MG63 (cell line): ENCODE measurements around the gene TPST1. TPM values are rescaled to one million over a fixed set of nuclear protein-coding genes. Genes with fewer than 3 reads are reported as not detected.

Experiments used
- DNase-seq: peaks from one replicate; pipeline ENCODE4 v3.0.0-alpha.2; 2020
- H3K27me3 ChIP-seq: fragments of 250-450 bp; sonication (Bioruptor Pico); 2 replicates; pipeline ENCODE4 v1.5.1; 2020; ENCODE audit warnings: mild to moderate bottlenecking, moderate library complexity
- H3K36me3 ChIP-seq: fragments of 250-450 bp; sonication (Bioruptor Pico); 2 replicates; pipeline ENCODE4 v1.5.1; 2020; ENCODE audit warnings: mild to moderate bottlenecking, moderate library complexity
- H3K4me3 ChIP-seq: fragments of 250-450 bp; sonication (Bioruptor Pico); 2 replicates; pipeline ENCODE4 v1.5.1; 2020; ENCODE audit warnings: mild to moderate bottlenecking, moderate library complexity
- H3K9me3 ChIP-seq: fragments of 250-450 bp; sonication (Bioruptor Pico); 2 replicates; pipeline ENCODE4 v1.5.1; 2020; ENCODE audit warnings: mild to moderate bottlenecking, moderate library complexity
- total RNA-seq: library from RNA; depleted of rRNA; stranded (reverse); fragments of >200 nt; shearing (Covaris generic); gene quantifications from 2 replicates; pipeline ENCODE4 v1.2.3, GENCODE V29; 2014; ENCODE audit warnings: low replicate concordance

TPST1 gene
- total RNA-seq, 1 experiment from 2014 or later = 30.1 TPM

DNA sequence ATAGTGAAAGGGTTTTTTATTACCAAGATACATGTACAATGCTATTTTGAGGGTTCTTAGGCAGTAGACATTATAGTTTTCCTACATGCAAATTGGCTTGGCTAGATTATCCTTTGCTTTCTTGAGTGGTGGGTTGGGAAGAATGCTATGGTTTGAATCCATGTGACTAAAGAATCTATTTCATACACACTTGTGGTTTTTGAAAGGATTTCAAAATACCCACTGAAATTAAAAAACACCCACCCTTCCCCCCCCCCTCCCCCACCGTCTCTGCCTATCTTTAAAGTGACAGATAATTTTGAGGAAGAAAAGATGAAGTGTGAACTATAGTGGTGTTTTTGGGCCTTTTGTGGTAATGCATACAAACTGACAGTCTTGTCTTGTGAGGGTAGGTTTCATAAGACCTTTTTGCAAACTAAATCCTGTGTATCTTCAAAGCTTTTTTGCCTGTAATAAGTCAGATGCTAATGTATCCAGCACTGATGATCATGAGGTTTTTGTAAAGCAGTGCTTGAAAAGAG, 90.9 kb downstream of the TPST1 start:
- H3K27me3 ChIP-seq = no peaks in the 10 kb centered on the region
- no peaks in the 10 kb centered on the region for H3K36me3 ChIP-seq
- H3K4me3 ChIP-seq = no peak overlapping the region
- no peak for DNase-seq
- peaks cover 9% of the 10 kb centered on the region; the same call in 1 of the 2 replicates for H3K9me3 ChIP-seq

GRCh38 chr7:66296557-66296956, 91.4 kb downstream of the TPST1 start:
- Histone ChIP-seq H3K36me3 (no peaks in the 10 kb centered on the region), H3K27me3 (no peaks in the 10 kb centered on the region), H3K9me3 (peaks cover 9% of the 10 kb centered on the region; the same call in 1 of the 2 replicates), H3K4me3 (no peak overlapping the region)
- no peak for DNase-seq

GRCh38 chr7:66297579-66297978, 92.4 kb downstream of the TPST1 start:
- DNase-seq = no peak
- Histone ChIP-seq H3K27me3 (no peaks in the 10 kb centered on the region), H3K36me3 (no peaks in the 10 kb centered on the region), H3K9me3 (peaks cover 9% of the 10 kb centered on the region; the same call in 1 of the 2 replicates), H3K4me3 (no peak overlapping the region)

DNA sequence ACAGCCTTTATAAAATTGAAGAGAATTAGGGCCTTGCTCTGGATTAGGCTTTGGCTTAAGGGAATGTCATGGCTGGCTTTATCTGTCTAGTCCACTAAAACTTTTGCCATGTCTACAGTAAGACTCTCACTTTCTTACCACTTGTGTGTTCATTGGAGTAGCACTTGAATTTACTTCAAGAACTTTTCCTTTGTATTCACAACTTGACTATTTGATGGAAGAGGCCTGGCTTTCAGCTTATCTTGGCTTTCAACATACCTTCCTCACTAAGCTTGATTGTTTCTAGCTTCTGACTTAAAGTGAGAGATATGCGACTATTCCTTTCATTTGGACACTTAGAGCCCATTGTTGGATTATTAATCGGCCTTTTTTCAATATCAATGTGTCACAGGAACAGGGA, 96.1 kb downstream of the TPST1 start:
- Histone ChIP-seq H3K4me3 (no peak overlapping the region), H3K27me3 (no peaks in the 10 kb centered on the region), H3K36me3 (no peaks in the 10 kb centered on the region), H3K9me3 (peaks cover 9% of the 10 kb centered on the region; the same call in 1 of the 2 replicates)
- no peak for DNase-seq

GRCh38 chr7:66301737-66302136, 96.6 kb downstream of the TPST1 start:
- Histone ChIP-seq H3K4me3 (no peak overlapping the region), H3K36me3 (no peaks in the 10 kb centered on the region), H3K27me3 (no peaks in the 10 kb centered on the region), H3K9me3 (peaks cover 9% of the 10 kb centered on the region; the same call in 1 of the 2 replicates)
- DNase-seq = no peak

DNA sequence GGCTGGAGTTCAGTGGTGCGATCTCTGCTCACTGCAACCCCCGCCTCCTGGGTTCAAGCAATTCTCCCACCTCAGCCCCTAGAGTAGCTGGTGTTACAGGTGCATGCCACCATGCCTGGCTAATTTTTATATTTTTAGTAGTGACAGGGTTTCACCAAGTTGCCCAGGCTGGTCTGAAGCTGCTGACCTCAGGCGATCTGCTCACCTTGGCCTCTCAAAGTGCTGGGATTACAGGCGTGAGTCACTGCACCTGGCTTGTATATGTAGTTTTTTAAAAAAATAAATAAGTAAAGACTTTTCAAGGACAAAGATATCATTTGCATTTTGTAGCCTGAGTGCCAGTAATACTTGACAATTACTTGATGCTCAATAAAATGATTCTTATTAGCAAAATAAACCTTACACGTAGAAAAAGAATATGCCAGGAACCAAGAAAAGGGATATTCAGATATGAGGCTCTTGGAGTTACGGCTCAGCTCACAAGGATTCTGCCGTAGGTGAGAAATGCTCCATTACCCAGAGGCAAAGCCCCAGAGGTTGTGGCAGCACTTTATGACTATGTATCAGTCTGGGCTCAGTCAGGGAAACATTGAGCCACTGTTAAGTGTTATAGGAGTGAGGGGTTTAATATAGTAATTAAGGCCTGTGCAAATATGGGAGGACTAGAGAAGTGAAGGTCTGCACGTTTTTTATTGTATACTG, 98.5 kb downstream of the TPST1 start:
- no peaks in the 10 kb centered on the region for H3K27me3 ChIP-seq
- no peaks in the 10 kb centered on the region for H3K36me3 ChIP-seq
- no peak for DNase-seq
- no peak overlapping the region for H3K4me3 ChIP-seq
- 0 out of 2 replicates have a peak, but pooled peaks cover 1% of the 10 kb centered on the region for H3K9me3 ChIP-seq

DNA sequence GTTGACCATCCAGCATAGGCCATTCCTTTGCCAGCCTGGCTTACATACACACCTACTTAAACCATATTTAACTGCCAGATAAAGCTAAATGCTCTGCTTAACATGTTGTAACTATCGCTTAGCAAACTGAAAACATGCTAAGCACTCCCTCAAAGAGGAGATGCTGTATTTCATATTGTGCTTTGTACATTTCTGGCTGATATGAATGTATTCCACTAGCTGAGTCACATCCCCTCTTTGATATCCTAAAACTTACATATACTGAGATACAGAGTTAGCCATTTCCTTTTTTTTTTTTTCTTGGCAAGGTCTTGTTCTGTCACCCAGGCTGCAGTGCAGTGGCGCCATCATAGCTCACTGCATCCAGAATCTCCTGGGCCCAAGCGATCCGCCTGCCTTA, 99.4 kb downstream of the TPST1 start:
- Histone ChIP-seq H3K27me3 (no peaks in the 10 kb centered on the region), H3K36me3 (no peaks in the 10 kb centered on the region), H3K9me3 (no peaks in the 10 kb centered on the region), H3K4me3 (no peak overlapping the region)
- no peak for DNase-seq

DNA sequence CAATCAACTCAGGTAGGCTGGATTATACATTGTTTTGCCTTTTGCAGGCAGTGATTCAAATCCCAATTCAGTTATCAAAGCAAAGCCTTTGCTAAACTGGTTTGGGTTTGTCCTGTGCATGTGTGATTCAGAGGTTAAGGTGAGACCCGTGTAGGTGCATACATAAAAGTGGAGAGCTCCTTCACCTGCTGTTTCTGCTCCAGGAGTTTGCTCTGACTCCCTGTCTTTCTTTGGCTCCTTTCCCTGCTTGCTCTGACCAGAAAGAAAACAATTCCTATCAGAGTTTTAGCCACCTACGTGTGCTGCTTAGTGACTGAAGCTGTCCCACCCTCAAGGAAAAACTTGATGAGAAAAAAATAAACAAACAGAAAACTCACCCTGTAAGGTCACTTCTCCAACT, 101.1 kb downstream of the TPST1 start:
- no peak for DNase-seq
- no peaks in the 10 kb centered on the region for H3K9me3 ChIP-seq
- H3K27me3 ChIP-seq = no peaks in the 10 kb centered on the region

DNA sequence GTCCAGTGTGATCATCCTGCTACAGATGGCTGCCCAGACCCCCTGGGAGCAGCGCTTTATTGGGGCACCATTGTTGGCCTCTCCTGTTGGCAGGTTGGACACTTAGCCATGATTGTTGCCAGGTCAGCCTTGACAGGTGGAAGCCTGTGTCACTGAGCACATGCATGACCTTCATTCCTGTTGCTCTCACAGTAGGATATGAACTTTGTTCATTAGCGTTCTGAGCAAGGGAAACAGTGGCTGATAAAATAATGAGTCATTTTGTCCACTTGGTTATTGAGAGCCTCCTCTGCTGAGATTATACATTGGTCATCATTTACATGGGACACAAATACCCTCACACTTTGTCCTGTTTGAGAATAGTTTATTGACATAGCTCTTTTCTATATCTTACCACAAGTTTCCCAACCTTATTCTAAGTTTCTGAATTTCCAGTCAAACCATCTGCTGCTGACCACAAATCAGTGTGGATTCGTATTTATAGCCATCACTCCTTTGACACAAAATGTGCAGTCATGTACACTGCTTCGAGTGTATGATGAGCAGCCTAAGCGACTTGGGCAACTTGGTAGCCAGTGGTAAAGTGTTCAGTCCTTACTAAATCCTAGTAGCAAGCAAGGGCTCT, 102.6 kb downstream of the TPST1 start:
- no peak for DNase-seq
- Histone ChIP-seq H3K36me3 (no peaks in the 10 kb centered on the region), H3K9me3 (no peaks in the 10 kb centered on the region), H3K27me3 (no peaks in the 10 kb centered on the region), H3K4me3 (no peak overlapping the region)

More for the DNA sequence above, 101.1 kb downstream of the TPST1 start:
- no peak overlapping the region for H3K4me3 ChIP-seq
- no peaks in the 10 kb centered on the region for H3K36me3 ChIP-seq

DNA sequence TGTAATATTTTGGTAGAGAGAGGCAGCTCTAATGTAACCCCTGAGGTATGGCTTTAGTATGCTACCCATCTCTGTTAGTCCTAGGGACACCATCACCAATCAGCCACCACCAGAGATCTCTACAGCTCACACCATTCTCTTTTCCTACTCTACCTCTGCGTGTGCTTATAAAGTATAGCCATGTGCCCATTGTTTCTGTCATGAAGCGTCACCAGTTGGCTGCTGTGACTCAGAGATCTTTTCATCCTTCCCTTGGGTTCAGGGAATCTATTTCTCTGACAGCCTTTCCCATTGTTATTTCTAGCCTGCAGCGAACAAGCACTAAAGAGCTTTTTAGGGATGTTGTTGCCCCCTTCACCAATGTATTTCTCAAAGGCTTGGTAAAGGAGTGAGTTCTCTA, 103.3 kb downstream of the TPST1 start:
- Histone ChIP-seq H3K27me3 (no peaks in the 10 kb centered on the region), H3K9me3 (no peaks in the 10 kb centered on the region), H3K36me3 (no peaks in the 10 kb centered on the region), H3K4me3 (no peak overlapping the region)
- DNase-seq = no peak

DNA sequence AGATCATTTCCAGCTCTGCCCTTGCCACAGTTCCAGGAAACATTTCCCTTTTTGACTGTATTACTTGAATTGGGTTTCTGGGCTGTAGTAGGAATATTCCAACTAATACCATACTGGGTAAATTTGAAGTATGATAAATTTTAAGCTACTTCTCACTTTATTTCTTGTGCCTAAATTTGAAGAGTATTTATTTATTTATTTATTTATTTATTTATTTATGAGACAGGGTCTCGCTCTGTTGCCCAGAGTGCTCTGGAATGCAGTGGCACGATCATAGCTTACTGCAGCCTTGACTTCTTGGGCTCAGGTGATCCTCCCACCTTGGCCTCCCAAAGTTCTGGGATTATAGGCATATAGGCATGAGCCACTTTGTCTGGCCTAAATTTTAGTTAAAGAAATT, 105.5 kb downstream of the TPST1 start:
- no peak overlapping the region for H3K4me3 ChIP-seq
- H3K9me3 ChIP-seq = no peaks in the 10 kb centered on the region
- no peak for DNase-seq
- H3K27me3 ChIP-seq = no peaks in the 10 kb centered on the region
- no peaks in the 10 kb centered on the region for H3K36me3 ChIP-seq

- Histone ChIP-seq H3K4me3 (no peak overlapping the region), H3K27me3 (no peaks in the 10 kb centered on the region), H3K36me3 (no peaks in the 10 kb centered on the region), H3K9me3 (no peaks in the 10 kb centered on the region)
- DNase-seq = no peak
Observed at GRCh38 chr7:66313886-66314568, 108.9 kb downstream of the TPST1 start.

- DNase-seq = no peak
- Histone ChIP-seq H3K36me3 (no peaks in the 10 kb centered on the region), H3K27me3 (no peaks in the 10 kb centered on the region), H3K4me3 (no peak overlapping the region), H3K9me3 (no peaks in the 10 kb centered on the region)
Observed at GRCh38 chr7:66315192-66315591, 110.1 kb downstream of the TPST1 start.

DNA sequence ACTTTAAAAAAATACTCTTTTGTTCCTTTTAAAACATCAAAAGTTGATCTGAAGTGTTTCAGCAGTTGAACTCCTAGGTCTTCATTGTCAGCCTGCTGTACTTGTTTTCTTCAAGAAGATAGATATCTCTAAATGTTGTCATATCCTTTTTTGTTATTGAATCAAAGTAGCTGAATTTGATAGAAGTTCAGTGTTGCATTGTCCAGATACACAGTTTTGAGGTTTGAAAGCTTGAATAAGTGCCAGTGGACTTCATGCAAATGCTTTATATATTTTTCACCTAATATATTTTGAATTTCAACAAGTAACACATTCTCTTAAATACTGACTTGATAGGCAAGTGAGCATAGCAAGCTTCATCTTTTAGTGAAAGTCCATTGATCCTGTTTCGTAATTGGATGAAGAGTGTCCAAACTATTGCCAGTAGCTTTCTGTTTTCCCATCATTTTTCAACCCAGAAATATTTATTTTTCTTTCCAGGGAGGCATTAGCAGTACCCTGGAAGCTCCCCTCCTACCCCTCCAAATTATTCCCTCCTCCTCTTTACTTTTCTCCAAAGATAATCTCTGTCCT, 114.4 kb downstream of the TPST1 start:
- H3K4me3 ChIP-seq = no peak overlapping the region
- no peaks in the 10 kb centered on the region; the same call in 1 of the 2 replicates for H3K36me3 ChIP-seq
- no peak for DNase-seq
- no peaks in the 10 kb centered on the region for H3K9me3 ChIP-seq
- no peaks in the 10 kb centered on the region for H3K27me3 ChIP-seq

DNA sequence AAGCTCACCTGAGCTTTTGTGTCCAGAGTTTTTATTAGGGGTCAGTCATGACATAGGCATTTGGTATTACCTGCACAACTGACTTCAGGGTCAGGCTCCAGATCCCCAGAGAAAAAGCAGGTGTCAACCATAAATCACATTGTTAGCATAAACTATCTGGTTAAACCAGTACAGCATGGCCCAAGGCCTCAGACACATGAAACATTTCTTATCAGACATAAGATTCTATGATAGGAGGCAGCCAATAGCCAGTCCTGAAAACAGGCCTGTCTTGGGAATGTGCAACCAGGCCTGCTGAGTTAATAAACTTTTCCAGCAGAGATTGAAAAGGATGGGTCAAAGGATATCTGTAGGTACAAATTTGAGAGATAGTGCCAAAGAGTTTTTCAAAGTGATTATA, 116.1 kb downstream of the TPST1 start:
- Histone ChIP-seq H3K36me3 (no peaks in the 10 kb centered on the region; the same call in 1 of the 2 replicates), H3K9me3 (no peaks in the 10 kb centered on the region), H3K27me3 (no peaks in the 10 kb centered on the region), H3K4me3 (no peak overlapping the region)
- DNase-seq = no peak

GRCh38 chr7:66323114-66323796, 118.1 kb downstream of the TPST1 start:
- H3K9me3 ChIP-seq = no peaks in the 10 kb centered on the region
- H3K36me3 ChIP-seq = no peaks in the 10 kb centered on the region; the same call in 1 of the 2 replicates
- no peak for DNase-seq
- H3K27me3 ChIP-seq = no peaks in the 10 kb centered on the region
- no peak overlapping the region for H3K4me3 ChIP-seq
